ENCODE results near the gene TUBB1.

Gene TUBB1

GRCh38 chr20:58971429-58971828, 47.8 kb upstream of the TUBB1 start:
- Histone ChIP-seq H3F3A (ENCODE audit: insufficient read depth) (0 out of 2 replicates have a peak, but pooled peaks cover 3% of the 10 kb centered on the region), H3K9ac (ENCODE audit: low read length) (no peak overlapping the region), H3K4me3 (ENCODE audit: insufficient read depth, low read length, poor library complexity, severe bottlenecking) (no peak overlapping the region), H3K27me3 (ENCODE audit: low read length) (no peaks in the 10 kb centered on the region), H3K79me2 (ENCODE audit: insufficient read depth, low read length) (no peaks in the 10 kb centered on the region), H3K4me2 (ENCODE audit: low read depth, low read length, poor library complexity, severe bottlenecking) (no peak overlapping the region), H2AFZ (ENCODE audit: low read depth, low read length, severe bottlenecking) (no peak overlapping the region), H4K20me1 (ENCODE audit: low read depth, low read length) (no peaks in the 10 kb centered on the region), H3K36me3 (ENCODE audit: low read length) (no peaks in the 10 kb centered on the region), H3K9me2 (replicated peaks; ENCODE audit: insufficient read depth, low read length) (no peaks in the 10 kb centered on the region), H3K9me3 (ENCODE audit: insufficient read depth, low read length) (no peaks in the 10 kb centered on the region), H3K27ac (ENCODE audit: low read depth, low read length) (no peak overlapping the region)
- no peak for TF ChIP-seq EZH2phosphoT487 (conservative IDR thresholded peaks at IDR 0.05; ENCODE audit: low read length)
- TF ChIP-seq, protein P1, sequence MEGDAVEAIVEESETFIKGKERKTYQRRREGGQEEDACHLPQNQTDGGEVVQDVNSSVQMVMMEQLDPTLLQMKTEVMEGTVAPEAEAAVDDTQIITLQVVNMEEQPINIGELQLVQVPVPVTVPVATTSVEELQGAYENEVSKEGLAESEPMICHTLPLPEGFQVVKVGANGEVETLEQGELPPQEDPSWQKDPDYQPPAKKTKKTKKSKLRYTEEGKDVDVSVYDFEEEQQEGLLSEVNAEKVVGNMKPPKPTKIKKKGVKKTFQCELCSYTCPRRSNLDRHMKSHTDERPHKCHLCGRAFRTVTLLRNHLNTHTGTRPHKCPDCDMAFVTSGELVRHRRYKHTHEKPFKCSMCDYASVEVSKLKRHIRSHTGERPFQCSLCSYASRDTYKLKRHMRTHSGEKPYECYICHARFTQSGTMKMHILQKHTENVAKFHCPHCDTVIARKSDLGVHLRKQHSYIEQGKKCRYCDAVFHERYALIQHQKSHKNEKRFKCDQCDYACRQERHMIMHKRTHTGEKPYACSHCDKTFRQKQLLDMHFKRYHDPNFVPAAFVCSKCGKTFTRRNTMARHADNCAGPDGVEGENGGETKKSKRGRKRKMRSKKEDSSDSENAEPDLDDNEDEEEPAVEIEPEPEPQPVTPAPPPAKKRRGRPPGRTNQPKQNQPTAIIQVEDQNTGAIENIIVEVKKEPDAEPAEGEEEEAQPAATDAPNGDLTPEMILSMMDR (IDR thresholded peaks at IDR 0.05; ENCODE audit: insufficient read depth, low read length, poor library complexity, severe bottlenecking): no peak

GRCh38 chr20:58973179-58973578, 46.0 kb upstream of the TUBB1 start:
- H3K9me3 ChIP-seq (ENCODE audit: insufficient read depth, low read length): no peaks in the 10 kb centered on the region
- H3K9me2 ChIP-seq (replicated peaks; ENCODE audit: insufficient read depth, low read length): no peaks in the 10 kb centered on the region
- H3F3A ChIP-seq (ENCODE audit: insufficient read depth): 0 out of 2 replicates have a peak, but pooled peaks cover 3% of the 10 kb centered on the region
- H3K4me3 ChIP-seq (ENCODE audit: insufficient read depth, low read length, poor library complexity, severe bottlenecking): no peak overlapping the region
- H3K36me3 ChIP-seq (ENCODE audit: low read length): no peaks in the 10 kb centered on the region
- no peak overlapping the region for H2AFZ ChIP-seq (ENCODE audit: low read depth, low read length, severe bottlenecking)
- no peak overlapping the region for H3K27ac ChIP-seq (ENCODE audit: low read depth, low read length)
- no peaks in the 10 kb centered on the region for H3K27me3 ChIP-seq (ENCODE audit: low read length)
- TF ChIP-seq, protein P1 (IDR thresholded peaks at IDR 0.05; ENCODE audit: insufficient read depth, low read length, poor library complexity, severe bottlenecking): no peak
- TF ChIP-seq EZH2phosphoT487 (conservative IDR thresholded peaks at IDR 0.05; ENCODE audit: low read length): no peak
- no peak overlapping the region for H3K9ac ChIP-seq (ENCODE audit: low read length)
- no peak overlapping the region for H3K4me2 ChIP-seq (ENCODE audit: low read depth, low read length, poor library complexity, severe bottlenecking)
- no peaks in the 10 kb centered on the region for H4K20me1 ChIP-seq (ENCODE audit: low read depth, low read length)
- H3K79me2 ChIP-seq (ENCODE audit: insufficient read depth, low read length): no peaks in the 10 kb centered on the region

GRCh38 chr20:58973866-58974265, 45.4 kb upstream of the TUBB1 start:
- Histone ChIP-seq H4K20me1 (ENCODE audit: low read depth, low read length) (no peaks in the 10 kb centered on the region), H3K4me3 (ENCODE audit: insufficient read depth, low read length, poor library complexity, severe bottlenecking) (no peak overlapping the region), H3K9ac (ENCODE audit: low read length) (no peak overlapping the region), H3K9me2 (replicated peaks; ENCODE audit: insufficient read depth, low read length) (no peaks in the 10 kb centered on the region), H3K4me2 (ENCODE audit: low read depth, low read length, poor library complexity, severe bottlenecking) (peak overlapping the region; percentile 22), H3K27ac (ENCODE audit: low read depth, low read length) (no peak overlapping the region), H2AFZ (ENCODE audit: low read depth, low read length, severe bottlenecking) (no peak overlapping the region), H3K27me3 (ENCODE audit: low read length) (no peaks in the 10 kb centered on the region), H3K79me2 (ENCODE audit: insufficient read depth, low read length) (no peaks in the 10 kb centered on the region), H3F3A (ENCODE audit: insufficient read depth) (0 out of 2 replicates have a peak, but pooled peaks cover 3% of the 10 kb centered on the region), H3K9me3 (ENCODE audit: insufficient read depth, low read length) (no peaks in the 10 kb centered on the region), H3K36me3 (ENCODE audit: low read length) (no peaks in the 10 kb centered on the region)
- TF ChIP-seq, protein P1 (IDR thresholded peaks at IDR 0.05; ENCODE audit: insufficient read depth, low read length, poor library complexity, severe bottlenecking): no peak
- no peak for TF ChIP-seq EZH2phosphoT487 (conservative IDR thresholded peaks at IDR 0.05; ENCODE audit: low read length)

Data from SU-DHL-6 (cell line).